ENCODE results near the gene KLHL40. TPM values are rescaled to one million over a fixed set of nuclear protein-coding genes. Genes with fewer than 3 reads are reported as not detected.

KLHL40 gene
- total RNA-seq, 1 experiment from 2014 or later = not detected

DNA sequence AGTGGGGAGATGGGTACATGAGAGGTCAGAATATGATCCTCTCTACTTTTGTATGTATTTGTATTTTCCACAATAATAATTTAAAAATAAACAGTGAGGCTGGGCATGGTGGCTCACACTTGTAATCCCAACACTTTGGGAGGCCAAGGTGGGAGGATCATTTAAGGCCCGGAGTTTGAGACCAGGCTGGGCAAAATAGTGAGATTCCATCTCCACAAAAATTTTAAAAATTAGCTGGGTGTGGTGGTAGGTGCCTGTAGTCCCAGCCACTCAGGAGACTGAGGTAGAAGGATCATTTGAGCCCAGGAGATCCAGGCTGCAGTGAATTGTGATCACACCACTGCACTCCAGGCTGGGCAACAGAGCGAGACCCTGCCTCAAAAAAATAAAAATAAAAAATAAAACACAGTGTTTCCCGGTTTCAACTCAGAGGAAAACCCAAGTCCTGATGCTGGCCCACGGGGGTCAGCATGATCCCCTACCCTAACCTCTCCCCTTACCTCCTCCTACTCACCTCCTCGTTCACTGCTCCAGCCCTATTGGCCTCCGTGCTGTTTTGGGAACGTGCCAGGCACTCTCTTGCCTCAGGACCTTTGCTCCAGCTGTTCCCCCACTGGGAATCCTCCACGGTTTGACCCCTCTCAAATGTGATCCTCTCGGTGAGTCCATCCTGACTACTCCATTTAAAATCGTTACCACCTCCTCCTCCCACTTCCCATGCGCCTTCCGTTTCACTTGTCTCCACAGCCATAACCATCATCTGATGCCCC, 2.9 kb upstream of the KLHL40 start:
- ATAC-seq (no peak), DNase-seq (ENCODE audit: low read depth, low spot score) (no peak)
- in situ Hi-C loops (cut with HindIII; ENCODE audit: low pct_unique_long_range_greater_than_20kb, low sequenced_read_pairs) (no loop called here), intact Hi-C loops (cut with micrococcal nuclease; ENCODE audit: unreplicated experiment) (no loop called here)
- H3K27me3 ChIP-seq (ENCODE audit: control insufficient read depth, insufficient read depth, low read length) = no peaks in the 10 kb centered on the region
- H3K27ac ChIP-seq (ENCODE audit: low read length) = no peak overlapping the region
- TF ChIP-seq POLR2AphosphoS5 (IDR thresholded peaks at IDR 0.05; ENCODE audit: low read depth, low read length) (no peak), TCF7L2 (IDR thresholded peaks at IDR 0.05; ENCODE audit: low read depth, low read length) (no peak), SIN3A (IDR thresholded peaks at IDR 0.05; ENCODE audit: borderline replicate concordance, insufficient read depth, low read depth, low read length) (no peak)
- TF ChIP-seq, protein P1, sequence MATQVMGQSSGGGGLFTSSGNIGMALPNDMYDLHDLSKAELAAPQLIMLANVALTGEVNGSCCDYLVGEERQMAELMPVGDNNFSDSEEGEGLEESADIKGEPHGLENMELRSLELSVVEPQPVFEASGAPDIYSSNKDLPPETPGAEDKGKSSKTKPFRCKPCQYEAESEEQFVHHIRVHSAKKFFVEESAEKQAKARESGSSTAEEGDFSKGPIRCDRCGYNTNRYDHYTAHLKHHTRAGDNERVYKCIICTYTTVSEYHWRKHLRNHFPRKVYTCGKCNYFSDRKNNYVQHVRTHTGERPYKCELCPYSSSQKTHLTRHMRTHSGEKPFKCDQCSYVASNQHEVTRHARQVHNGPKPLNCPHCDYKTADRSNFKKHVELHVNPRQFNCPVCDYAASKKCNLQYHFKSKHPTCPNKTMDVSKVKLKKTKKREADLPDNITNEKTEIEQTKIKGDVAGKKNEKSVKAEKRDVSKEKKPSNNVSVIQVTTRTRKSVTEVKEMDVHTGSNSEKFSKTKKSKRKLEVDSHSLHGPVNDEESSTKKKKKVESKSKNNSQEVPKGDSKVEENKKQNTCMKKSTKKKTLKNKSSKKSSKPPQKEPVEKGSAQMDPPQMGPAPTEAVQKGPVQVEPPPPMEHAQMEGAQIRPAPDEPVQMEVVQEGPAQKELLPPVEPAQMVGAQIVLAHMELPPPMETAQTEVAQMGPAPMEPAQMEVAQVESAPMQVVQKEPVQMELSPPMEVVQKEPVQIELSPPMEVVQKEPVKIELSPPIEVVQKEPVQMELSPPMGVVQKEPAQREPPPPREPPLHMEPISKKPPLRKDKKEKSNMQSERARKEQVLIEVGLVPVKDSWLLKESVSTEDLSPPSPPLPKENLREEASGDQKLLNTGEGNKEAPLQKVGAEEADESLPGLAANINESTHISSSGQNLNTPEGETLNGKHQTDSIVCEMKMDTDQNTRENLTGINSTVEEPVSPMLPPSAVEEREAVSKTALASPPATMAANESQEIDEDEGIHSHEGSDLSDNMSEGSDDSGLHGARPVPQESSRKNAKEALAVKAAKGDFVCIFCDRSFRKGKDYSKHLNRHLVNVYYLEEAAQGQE (IDR thresholded peaks at IDR 0.05; ENCODE audit: insufficient read depth in 1 of 2, low read depth in 2 of 2, low read length in 1 of 2) = no peak
- TF ChIP-seq, protein P2, sequence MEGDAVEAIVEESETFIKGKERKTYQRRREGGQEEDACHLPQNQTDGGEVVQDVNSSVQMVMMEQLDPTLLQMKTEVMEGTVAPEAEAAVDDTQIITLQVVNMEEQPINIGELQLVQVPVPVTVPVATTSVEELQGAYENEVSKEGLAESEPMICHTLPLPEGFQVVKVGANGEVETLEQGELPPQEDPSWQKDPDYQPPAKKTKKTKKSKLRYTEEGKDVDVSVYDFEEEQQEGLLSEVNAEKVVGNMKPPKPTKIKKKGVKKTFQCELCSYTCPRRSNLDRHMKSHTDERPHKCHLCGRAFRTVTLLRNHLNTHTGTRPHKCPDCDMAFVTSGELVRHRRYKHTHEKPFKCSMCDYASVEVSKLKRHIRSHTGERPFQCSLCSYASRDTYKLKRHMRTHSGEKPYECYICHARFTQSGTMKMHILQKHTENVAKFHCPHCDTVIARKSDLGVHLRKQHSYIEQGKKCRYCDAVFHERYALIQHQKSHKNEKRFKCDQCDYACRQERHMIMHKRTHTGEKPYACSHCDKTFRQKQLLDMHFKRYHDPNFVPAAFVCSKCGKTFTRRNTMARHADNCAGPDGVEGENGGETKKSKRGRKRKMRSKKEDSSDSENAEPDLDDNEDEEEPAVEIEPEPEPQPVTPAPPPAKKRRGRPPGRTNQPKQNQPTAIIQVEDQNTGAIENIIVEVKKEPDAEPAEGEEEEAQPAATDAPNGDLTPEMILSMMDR (IDR thresholded peaks at IDR 0.05) = no peak
- no TSS peak for BruUV-seq (replicated peaks)
- no peaks in the 10 kb centered on the region for H3K9me3 ChIP-seq (ENCODE audit: control insufficient read depth, insufficient read depth, low read depth, low read length)
- H3K4me3 ChIP-seq (ENCODE audit: low read depth in 2 of 2, low read length in 2 of 2) = no peak overlapping the region
- POLR2A ChIA-PET = no interaction called here
- no peaks in the 10 kb centered on the region for H3K4me1 ChIP-seq (ENCODE audit: control insufficient read depth, insufficient read depth, low read length)
- no peaks in the 10 kb centered on the region for H3K36me3 ChIP-seq (ENCODE audit: control insufficient read depth, insufficient read depth, low read length)
- CTCF ChIA-PET = no interaction called here

DNA sequence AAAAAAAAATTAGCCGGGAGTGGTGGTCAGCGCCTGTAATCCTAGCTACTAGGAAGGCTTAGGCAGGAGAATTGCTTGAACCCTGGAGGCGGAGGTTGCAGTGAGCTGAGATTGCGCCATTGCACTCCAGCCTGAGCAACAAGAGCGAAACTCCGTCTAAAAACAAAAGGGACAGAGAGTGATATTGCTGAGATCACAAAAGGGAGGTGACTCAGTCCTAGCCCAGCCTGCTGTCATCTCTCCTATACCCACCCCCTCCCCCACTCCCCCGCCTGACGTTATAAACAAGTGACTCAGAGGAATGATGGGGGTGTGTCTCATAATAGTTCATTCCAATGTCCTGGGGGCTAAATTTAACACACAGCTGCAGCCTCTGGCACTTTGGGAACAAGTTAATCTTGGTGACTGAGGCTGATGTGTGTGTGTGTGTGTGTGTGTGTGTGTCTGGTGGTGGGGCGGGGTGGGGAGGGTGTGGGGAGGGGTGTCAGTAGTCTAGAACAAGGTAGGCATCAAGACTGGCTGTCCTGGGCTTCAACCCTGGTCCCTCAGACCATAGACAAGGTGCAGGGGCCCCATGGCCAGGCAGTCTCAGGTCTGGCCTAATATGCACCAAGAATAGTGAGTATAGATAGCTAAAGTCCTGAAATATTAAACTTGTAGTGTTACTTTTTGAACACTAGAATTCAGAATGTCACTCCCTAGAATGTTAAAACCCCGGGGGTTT, 1.3 kb upstream of the KLHL40 start:
- ChIA-PET POLR2A (no interaction called here), CTCF (no interaction called here)
- Histone ChIP-seq H3K27ac (ENCODE audit: low read length) (no peak overlapping the region), H3K27me3 (ENCODE audit: control insufficient read depth, insufficient read depth, low read length) (no peaks in the 10 kb centered on the region), H3K36me3 (ENCODE audit: control insufficient read depth, insufficient read depth, low read length) (no peaks in the 10 kb centered on the region), H3K9me3 (ENCODE audit: control insufficient read depth, insufficient read depth, low read depth, low read length) (no peaks in the 10 kb centered on the region), H3K4me1 (ENCODE audit: control insufficient read depth, insufficient read depth, low read length) (no peaks in the 10 kb centered on the region), H3K4me3 (ENCODE audit: low read depth in 2 of 2, low read length in 2 of 2) (no peak overlapping the region)
- DNase-seq (ENCODE audit: low read depth, low spot score) = peak; percentile 36
- ATAC-seq = peak; percentile 63; the same call in 1 of the 2 replicates
- BruUV-seq (replicated peaks) = no TSS peak
- in situ Hi-C loops (cut with HindIII; ENCODE audit: low pct_unique_long_range_greater_than_20kb, low sequenced_read_pairs) = no loop called here
- TF ChIP-seq SIN3A (IDR thresholded peaks at IDR 0.05; ENCODE audit: borderline replicate concordance, insufficient read depth, low read depth, low read length) (no peak), POLR2AphosphoS5 (IDR thresholded peaks at IDR 0.05; ENCODE audit: low read depth, low read length) (no peak)
- TF ChIP-seq, protein P2 (IDR thresholded peaks at IDR 0.05) = no peak
- intact Hi-C loops (cut with micrococcal nuclease; ENCODE audit: unreplicated experiment) = no loop called here

Measured in Panc1 (cell line).